IMR-90 (cell line): ENCODE results near the gene DENND1A.

ENCODE experiments used
- BHLHE40 ChIP-seq: fragments of 150-350 bp; IDR thresholded peaks from 2 replicates; pipeline ENCODE4 v1.6.1; 2016; ENCODE audit warnings: mild to moderate bottlenecking, low read depth, low read length
- CEBPB ChIP-seq: IDR thresholded peaks from 2 replicates; pipeline ENCODE4 v1.6.1; 2012; ENCODE audit warnings: low read depth, low read length, improper control_type of control experiment
- CTCF ChIP-seq: conservative IDR thresholded peaks from 2 replicates; pipeline ENCODE4 v1.5.1; 2012; ENCODE audit warnings: mild to moderate bottlenecking, low read depth, low read length, improper control_type of control experiment
- FOS ChIP-seq: fragments of 150-350 bp; IDR thresholded peaks from 2 replicates; pipeline ENCODE4 v1.6.1; 2016; ENCODE audit warnings: low read depth, low read length
- MAZ ChIP-seq: IDR thresholded peaks from 2 replicates; pipeline ENCODE4 v1.6.1; 2012; ENCODE audit warnings: low read depth, mild to moderate bottlenecking, low read length, improper control_type of control experiment, moderate library complexity, borderline replicate concordance
- NFE2L2 ChIP-seq: fragments of 150-350 bp; IDR thresholded peaks from 2 replicates; pipeline ENCODE4 v1.6.1; 2016; ENCODE audit warnings: low read depth, mild to moderate bottlenecking, low read length
- POLR2A ChIP-seq: IDR thresholded peaks from 2 replicates; pipeline ENCODE4 v1.6.1; 2012; ENCODE audit warnings: mild to moderate bottlenecking, low read depth, low read length
- RFX5 ChIP-seq: IDR thresholded peaks from 2 replicates; pipeline ENCODE4 v1.8.0; 2012; ENCODE audit warnings: low read depth, mild to moderate bottlenecking, low read length, moderate library complexity
- SMC3 ChIP-seq: fragments of 150-350 bp; IDR thresholded peaks from 2 replicates; pipeline ENCODE4 v1.6.1; 2016; ENCODE audit warnings: low read depth, mild to moderate bottlenecking, antibody characterized with exemption, low read length, moderate library complexity
- TF ChIP-seq, protein P1 (sequence below): fragments of 150-350 bp; IDR thresholded peaks from 2 replicates; pipeline ENCODE4 v1.6.1; 2017; ENCODE audit warnings: mild to moderate bottlenecking, antibody characterized with exemption, low read length, low read depth

- TF ChIP-seq SMC3 (no peak), CTCF (no peak), MAZ (no peak), BHLHE40 (no peak), RFX5 (no peak), POLR2A (no peak), FOS (no peak), CEBPB (no peak), NFE2L2 (no peak)
- TF ChIP-seq, protein P1, sequence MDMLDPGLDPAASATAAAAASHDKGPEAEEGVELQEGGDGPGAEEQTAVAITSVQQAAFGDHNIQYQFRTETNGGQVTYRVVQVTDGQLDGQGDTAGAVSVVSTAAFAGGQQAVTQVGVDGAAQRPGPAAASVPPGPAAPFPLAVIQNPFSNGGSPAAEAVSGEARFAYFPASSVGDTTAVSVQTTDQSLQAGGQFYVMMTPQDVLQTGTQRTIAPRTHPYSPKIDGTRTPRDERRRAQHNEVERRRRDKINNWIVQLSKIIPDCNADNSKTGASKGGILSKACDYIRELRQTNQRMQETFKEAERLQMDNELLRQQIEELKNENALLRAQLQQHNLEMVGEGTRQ, result no peak
Observed at GRCh38 chr9:123757960-123758359, 172.0 kb downstream of the DENND1A start.
